AG09309 (cell line): ENCODE measurements around the gene ITGB3.
"Not testable (repeated sequence)": the region's sequence is repeated elsewhere in the genome, so short reads cannot be mapped to it uniquely, and the experiment has no call there.

Experiments used
- DNase-seq: peaks from one replicate; pipeline ENCODE4 v3.0.0-alpha.2; 2010; ENCODE audit warnings: low read depth
- H3K4me3 ChIP-seq: 2 replicates; pipeline ENCODE4 v1.5.1; 2011; ENCODE audit warnings: mild to moderate bottlenecking, low read depth, low read length, moderate library complexity; ENCODE audit not compliant: control insufficient read depth
- TF ChIP-seq, protein P1 (sequence below): IDR thresholded peaks from 2 replicates; pipeline ENCODE4 v1.5.1; 2011; ENCODE audit warnings: mild to moderate bottlenecking, low read depth, low read length, inconsistent platforms; ENCODE audit not compliant: insufficient read depth, control insufficient read depth; ENCODE audit errors: missing control alignments

ITGB3 gene

DNA sequence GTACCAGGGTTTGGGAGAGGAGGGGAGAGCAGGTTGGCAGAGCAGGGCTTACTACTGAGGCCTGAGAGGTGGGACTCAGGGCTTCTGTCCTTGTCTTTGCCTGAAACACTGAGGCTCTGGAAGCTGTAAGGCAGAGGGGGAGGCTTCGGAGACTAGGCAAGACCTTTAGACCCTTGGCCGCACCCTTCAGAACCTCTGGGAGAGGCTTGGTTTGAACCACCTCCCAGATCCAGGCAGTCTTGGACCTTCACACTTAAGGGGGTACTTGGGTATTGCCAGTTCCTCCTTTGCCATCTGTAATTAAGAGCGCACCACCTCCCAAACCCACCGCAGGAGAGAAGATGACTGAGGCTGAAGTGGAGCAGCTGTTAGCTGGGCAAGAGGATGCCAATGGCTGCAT lies 31.6 kb upstream of the ITGB3 start:
- TF ChIP-seq, protein P1, sequence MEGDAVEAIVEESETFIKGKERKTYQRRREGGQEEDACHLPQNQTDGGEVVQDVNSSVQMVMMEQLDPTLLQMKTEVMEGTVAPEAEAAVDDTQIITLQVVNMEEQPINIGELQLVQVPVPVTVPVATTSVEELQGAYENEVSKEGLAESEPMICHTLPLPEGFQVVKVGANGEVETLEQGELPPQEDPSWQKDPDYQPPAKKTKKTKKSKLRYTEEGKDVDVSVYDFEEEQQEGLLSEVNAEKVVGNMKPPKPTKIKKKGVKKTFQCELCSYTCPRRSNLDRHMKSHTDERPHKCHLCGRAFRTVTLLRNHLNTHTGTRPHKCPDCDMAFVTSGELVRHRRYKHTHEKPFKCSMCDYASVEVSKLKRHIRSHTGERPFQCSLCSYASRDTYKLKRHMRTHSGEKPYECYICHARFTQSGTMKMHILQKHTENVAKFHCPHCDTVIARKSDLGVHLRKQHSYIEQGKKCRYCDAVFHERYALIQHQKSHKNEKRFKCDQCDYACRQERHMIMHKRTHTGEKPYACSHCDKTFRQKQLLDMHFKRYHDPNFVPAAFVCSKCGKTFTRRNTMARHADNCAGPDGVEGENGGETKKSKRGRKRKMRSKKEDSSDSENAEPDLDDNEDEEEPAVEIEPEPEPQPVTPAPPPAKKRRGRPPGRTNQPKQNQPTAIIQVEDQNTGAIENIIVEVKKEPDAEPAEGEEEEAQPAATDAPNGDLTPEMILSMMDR, result no peak
- H3K4me3 ChIP-seq, result no peak overlapping the region
- DNase-seq, result no peak

DNA sequence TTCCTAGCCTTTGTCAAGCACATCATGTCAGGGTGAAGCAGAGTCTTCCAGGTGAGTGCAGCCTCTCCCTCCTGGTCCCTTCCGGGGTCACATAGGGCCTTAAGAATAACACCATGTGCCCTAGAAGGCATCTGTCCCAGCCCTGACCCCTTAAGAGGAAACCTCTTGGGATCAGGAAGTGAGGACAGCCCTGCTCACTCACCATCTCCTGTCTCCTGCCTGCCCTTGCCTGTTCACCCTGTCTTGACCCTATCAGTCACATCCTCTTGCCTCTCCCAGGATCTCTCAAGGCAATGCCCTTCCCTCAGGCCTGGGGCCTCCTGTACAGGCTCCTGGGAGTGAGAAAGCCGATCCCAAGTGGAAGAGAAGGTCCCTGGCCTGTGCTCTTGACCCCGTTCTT lies 30.6 kb upstream of the ITGB3 start:
- H3K4me3 ChIP-seq, result no peak overlapping the region
- TF ChIP-seq, protein P1, result no peak
- DNase-seq, result no peak

DNA sequence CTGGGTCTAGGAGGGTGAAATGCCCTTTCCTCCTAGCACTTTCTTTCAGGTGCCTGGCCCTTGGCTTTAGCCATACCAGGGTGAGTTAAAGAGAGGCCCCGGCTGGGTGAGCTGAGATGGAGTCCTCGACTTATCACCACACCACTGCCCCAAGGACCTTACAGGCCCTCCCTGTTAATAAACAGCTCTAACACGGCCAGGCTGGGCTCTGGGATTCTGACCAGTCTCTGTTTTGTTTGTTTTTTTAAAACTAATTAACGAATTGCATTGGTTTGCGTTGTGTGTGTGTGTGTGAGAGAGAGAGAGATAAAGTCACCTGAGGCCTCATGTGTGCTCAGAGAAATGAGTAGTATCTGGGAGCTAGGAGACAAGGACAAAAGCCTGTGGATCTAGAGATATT lies 30.2 kb upstream of the ITGB3 start:
- TF ChIP-seq, protein P1, result no peak

DNA sequence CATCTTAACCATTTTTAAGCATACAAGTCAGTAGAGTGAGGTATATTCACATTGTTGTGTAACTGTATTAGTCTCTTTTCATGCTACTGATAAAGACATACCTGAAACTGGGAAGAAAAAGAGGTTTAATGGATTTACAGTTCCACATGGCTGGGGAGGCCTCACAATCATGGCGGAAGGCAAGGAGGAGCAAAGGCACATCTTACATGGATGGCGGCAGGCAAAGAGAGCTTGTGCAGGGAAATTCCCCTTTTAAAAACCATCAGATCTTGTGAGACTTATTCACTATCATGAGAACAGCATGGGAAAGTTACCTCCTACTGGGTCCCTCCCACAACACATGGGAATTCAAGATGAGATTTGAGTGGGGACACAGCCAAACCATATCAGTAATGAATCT lies 29.6 kb upstream of the ITGB3 start:
- H3K4me3 ChIP-seq, result not testable (repeated sequence)

More for the DNA sequence above, 30.2 kb upstream of the ITGB3 start:
- no peak for DNase-seq
- no peak overlapping the region for H3K4me3 ChIP-seq

DNA sequence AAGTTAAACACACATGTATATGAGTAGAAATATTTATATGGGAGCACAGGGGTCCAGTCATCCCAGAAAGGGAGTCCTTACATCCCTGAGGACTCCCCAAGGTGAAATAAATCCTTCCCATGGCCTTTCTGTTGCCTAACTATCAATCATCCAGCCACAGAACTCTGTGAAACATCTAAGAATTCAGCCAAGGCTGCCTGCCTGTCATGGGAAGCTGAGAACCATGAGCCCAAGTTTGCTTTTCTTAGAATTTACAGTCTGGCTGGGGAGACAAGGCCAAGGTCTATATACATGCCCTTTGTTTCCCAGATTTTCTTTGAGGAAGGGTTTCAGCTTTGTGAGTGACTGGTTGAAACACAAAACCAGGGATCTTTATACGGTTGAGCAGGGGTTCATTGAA lies 28.7 kb upstream of the ITGB3 start:
- no peak for DNase-seq
- no peak overlapping the region for H3K4me3 ChIP-seq
- TF ChIP-seq, protein P1, result no peak

More for the DNA sequence above, 29.6 kb upstream of the ITGB3 start:
- not testable (repeated sequence) for DNase-seq

DNA sequence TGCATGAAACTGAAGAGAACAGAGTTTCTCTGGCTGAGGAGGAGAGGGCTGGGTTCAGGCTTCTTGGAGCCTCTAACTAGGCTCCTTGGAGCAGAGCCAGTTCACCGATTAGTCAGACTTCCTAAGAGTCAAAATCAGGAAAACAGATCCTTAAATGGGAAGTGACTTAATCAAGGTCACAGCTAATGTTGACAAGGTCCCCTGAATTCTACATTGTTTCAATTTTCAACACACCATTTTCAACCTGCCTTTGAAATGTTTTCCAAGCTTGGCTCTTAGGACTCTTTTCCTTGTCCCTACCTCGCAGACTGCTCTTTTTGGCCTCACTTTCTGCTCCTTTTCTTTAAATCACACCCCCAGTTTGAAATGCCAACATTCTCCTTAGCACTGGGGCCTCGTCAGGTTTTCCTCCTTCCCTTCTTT lies 28.2 kb upstream of the ITGB3 start:
- TF ChIP-seq, protein P1, result no peak
- DNase-seq, result peak; percentile 59
- H3K4me3 ChIP-seq, result no peak overlapping the region

DNA sequence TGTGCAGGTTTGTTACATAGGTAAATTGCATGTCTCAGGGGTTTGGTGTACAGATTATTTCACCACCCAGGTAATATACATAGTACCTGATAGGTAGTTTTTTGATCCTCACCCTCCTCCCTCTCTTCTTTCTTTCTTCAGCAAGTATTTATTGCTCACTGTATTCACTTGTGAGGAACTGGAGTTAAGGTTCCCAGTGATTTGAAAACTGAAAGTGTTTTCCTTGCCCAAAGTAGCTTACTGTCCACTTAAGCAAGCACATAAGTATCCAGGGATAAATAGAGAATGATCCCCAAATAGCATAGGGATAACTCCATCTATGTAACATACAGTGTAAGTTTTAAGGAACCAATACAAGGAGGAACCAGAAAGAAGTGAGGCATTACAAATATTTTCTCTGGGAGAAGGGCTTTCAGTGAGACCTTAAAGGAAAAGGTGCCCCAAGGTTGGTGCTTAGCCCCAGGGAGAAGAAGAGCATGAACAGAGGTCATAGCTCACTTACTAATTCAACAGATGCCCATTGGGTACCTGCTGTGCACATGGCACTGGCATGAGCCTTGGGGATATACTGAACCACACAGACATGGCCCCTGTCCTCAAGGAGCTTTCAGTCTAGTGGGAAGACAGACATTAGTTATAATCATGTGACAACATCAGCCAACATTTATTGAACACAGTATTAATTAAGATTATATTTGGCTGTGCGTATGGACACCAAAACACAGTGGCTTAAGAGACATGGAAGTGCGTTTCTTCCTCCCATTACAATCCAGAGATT lies 27.5 kb upstream of the ITGB3 start:
- H3K4me3 ChIP-seq, result no peak overlapping the region
- DNase-seq, result no peak
- TF ChIP-seq, protein P1, result no peak
